ENCODE results near the gene SEC22A. TPM values are rescaled to one million over a fixed set of nuclear protein-coding genes. Genes with fewer than 3 reads are reported as not detected.

SEC22A gene
- total RNA-seq, 4 donors from 2014 or later: 17.7 to 49.4 (median 24.2) TPM

- Histone ChIP-seq H3K27ac (no peak overlapping the region), H3K4me3 (no peak overlapping the region), H3K9me3 (no peaks in the 10 kb centered on the region), H3K27me3 (no peaks in the 10 kb centered on the region), H3K4me1 (no peaks in the 10 kb centered on the region), H3K36me3 (peaks cover 0 to 21% (median 0%) of the 10 kb centered on the region in 3 donors)
- WGBS, 2 donors: 75 to 80% methylated on average over 6 to 8 of the region's 8 CpGs
- no peak for DNase-seq (ENCODE audit: low spot score in 2 of 2)
- TF ChIP-seq CTCF (IDR thresholded peaks at IDR 0.05) (no peak), EP300 (IDR thresholded peaks at IDR 0.05) (no peak), POLR2A (IDR thresholded peaks at IDR 0.05) (no peak)
These were observed 120.1 kb downstream of the SEC22A start for GRCh38 chr3:123321806-123322205.

- Histone ChIP-seq H3K36me3 (peaks cover 0 to 21% (median 0%) of the 10 kb centered on the region in 3 donors), H3K9me3 (no peaks in the 10 kb centered on the region), H3K27me3 (no peaks in the 10 kb centered on the region), H3K4me1 (no peaks in the 10 kb centered on the region), H3K4me3 (no peak overlapping the region), H3K27ac (no peak overlapping the region)
- TF ChIP-seq POLR2A (IDR thresholded peaks at IDR 0.05) (no peak), EP300 (IDR thresholded peaks at IDR 0.05) (no peak), CTCF (IDR thresholded peaks at IDR 0.05) (no peak)
- WGBS, 2 donors: 73 to 82% methylated on average over 11 of the region's 11 CpGs
- no peak for DNase-seq (ENCODE audit: low spot score in 2 of 2)
These were observed 121.1 kb downstream of the SEC22A start for GRCh38 chr3:123322866-123323265.

Other genes with a start within 250 kb of the SEC22A start
- 10 to 100 TPM in 2 of 4 donors, 1 to 10 TPM in 2; 6.7 to 19.7 (median 13.1) TPM for gene SEMA5B, start 174.2 kb upstream of the SEC22A start, total RNA-seq
- 10 to 100 TPM; 18.3 to 41.0 (median 20.3) TPM for gene PDIA5, start 134.9 kb upstream of the SEC22A start, total RNA-seq
- 10 to 100 TPM; 13.3 to 27.4 (median 21.7) TPM for gene ADCY5, start 247.1 kb downstream of the SEC22A start, total RNA-seq